ENCODE results near the gene SLC7A6. TPM values are rescaled to one million over a fixed set of nuclear protein-coding genes. Genes with fewer than 3 reads are reported as not detected.

Gene SLC7A6
- total and polyA plus RNA-seq, 2 of the 13 experiments (the other 11 are each of a cell fraction or from before 2014, with no cell fraction given) = 35.8 to 70.8 TPM

DNA sequence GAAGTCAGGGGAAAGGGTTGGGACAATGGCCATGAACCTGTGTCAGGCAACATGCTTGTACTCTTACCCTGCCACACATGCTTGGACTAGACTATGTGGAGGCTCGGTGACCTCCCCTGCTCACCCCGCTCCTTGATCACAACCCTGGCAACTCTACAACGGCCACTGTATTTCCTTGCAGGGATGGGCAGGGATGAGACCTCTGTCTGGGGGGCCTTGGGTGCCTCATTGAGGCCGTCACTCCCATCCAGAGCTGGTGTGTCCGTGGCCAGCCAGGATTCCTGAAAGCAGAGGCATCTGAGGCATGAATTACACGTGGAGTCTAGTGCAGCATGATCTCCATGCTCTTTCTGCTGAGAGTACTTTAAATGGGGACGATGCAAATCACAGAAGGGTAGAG lies 18.2 kb upstream of the SLC7A6 start:
- in situ Hi-C loops (cut with HindIII; ENCODE audit: extremely low pct_ligation_motif_present, low pct_unique_long_range_greater_than_20kb) (no loop called here), intact Hi-C loops (cut with micrococcal nuclease; ENCODE audit: unreplicated experiment) (no loop called here)
- no peak for DNase-seq (ENCODE audit: low spot score)
- TSS peak; percentile 66 for BruUV-seq (replicated peaks)
- Histone ChIP-seq H3K36me3 (replicated peaks in 1 of 2; ENCODE audit: control insufficient read depth in 1 of 2, insufficient read depth in 2 of 2, low read length in 2 of 2) (peaks cover 4 to 13% of the 10 kb centered on the region in 2 experiments; a peak in 4 of 5 replicates), H3K27me3 (ENCODE audit: control insufficient read depth in 1 of 2, insufficient read depth in 2 of 2, low read length in 2 of 2) (no peaks in the 10 kb centered on the region; a peak in 1 of 5 replicates), H3K4me2 (ENCODE audit: low read depth, low read length) (peak overlapping the region; percentile 89), H3K27ac (ENCODE audit: extremely low read length, insufficient read depth, low read length) (no peak overlapping the region), H2AFZ (ENCODE audit: low read length) (no peak overlapping the region), H3K9ac (ENCODE audit: insufficient read depth, low read depth, low read length) (peak overlapping the region; percentile 60), H3K4me1 (ENCODE audit: insufficient read depth, low read length) (peaks cover 59% of the 10 kb centered on the region), H3K9me3 (ENCODE audit: low read length) (no peaks in the 10 kb centered on the region), H4K20me1 (ENCODE audit: insufficient read depth, low read length) (no peaks in the 10 kb centered on the region), H3K79me2 (ENCODE audit: insufficient read depth, low read length) (no peaks in the 10 kb centered on the region), H3K4me3 (replicated peaks in 1 of 3; ENCODE audit: insufficient read depth in 1 of 3, low read depth in 2 of 3, low read length in 3 of 3) (peak overlapping the region; percentile 85 to 97 (median 89))
- peak; percentile 3 for ATAC-seq
- 54% methylated on average over 7 of the region's 7 CpGs for WGBS (ENCODE audit: low lambda C conversion rate)
- POLR2A ChIA-PET = interaction anchor here (1.1 to 2.9 kb wide), 4 partner anchors 9 to 162 kb away, joined by 4 to 19 read pairs (median 10); partner anchors contain the start of genes ESRP2, PRMT7 and SLC7A6OS
- TF ChIP-seq FOSL2 (CRISPR knock-in tag; IDR thresholded peaks at IDR 0.05) = no peak
- TF ChIP-seq, protein P1, sequence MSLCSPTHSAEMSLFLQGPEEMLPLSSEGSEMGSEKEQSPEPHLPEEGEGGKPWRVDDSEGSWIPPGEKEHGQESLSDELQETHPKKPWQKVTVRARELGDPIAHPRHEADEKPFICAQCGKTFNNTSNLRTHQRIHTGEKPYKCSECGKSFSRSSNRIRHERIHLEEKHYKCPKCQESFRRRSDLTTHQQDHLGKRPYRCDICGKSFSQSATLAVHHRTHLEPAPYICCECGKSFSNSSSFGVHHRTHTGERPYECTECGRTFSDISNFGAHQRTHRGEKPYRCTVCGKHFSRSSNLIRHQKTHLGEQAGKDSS (CRISPR knock-in tag; IDR thresholded peaks at IDR 0.05; ENCODE audit: borderline replicate concordance, low read depth) = 0 out of 2 replicates have a peak, but pooled peaks have one; percentile 25
- 0 out of 2 replicates have a peak, but pooled peaks have one; percentile 41 for TF ChIP-seq ZNF704 (CRISPR knock-in tag; IDR thresholded peaks at IDR 0.05; ENCODE audit: borderline replicate concordance)
- TF ChIP-seq GATA4 (IDR thresholded peaks at IDR 0.05; ENCODE audit: borderline replicate concordance, low read depth) = no peak
- TF ChIP-seq POLR2AphosphoS5 (IDR thresholded peaks at IDR 0.05; ENCODE audit: low read depth, low read length) = no peak
- peak; percentile 1; the same call in 1 of the 2 replicates for TF ChIP-seq ZNF605 (CRISPR knock-in tag; IDR thresholded peaks at IDR 0.05)
- TF ChIP-seq ZNF224 (CRISPR knock-in tag; IDR thresholded peaks at IDR 0.05) = 0 out of 2 replicates have a peak, but pooled peaks have one; percentile 13
- CTCF ChIA-PET (ENCODE audit: low intra/inter-chr PET ratio, low total read pairs) = no interaction called here
- no peak for FAIRE-seq
